Smooth muscle cell of the brain vasculature (primary cell): Measurements from ENCODE around the gene DIP2C.
A peak's percentile ranks its signal among the peaks of the same experiment; 100 is the strongest.
"Not testable (repeated sequence)": the region's sequence is repeated elsewhere in the genome, so short reads cannot be mapped to it uniquely, and the experiment has no call there.

Source experiments
- DNase-seq: peaks from one replicate; pipeline ENCODE4 v3.0.0-alpha.2; 2012; ENCODE audit warnings: low read depth, low spot score

Gene DIP2C

DNA sequence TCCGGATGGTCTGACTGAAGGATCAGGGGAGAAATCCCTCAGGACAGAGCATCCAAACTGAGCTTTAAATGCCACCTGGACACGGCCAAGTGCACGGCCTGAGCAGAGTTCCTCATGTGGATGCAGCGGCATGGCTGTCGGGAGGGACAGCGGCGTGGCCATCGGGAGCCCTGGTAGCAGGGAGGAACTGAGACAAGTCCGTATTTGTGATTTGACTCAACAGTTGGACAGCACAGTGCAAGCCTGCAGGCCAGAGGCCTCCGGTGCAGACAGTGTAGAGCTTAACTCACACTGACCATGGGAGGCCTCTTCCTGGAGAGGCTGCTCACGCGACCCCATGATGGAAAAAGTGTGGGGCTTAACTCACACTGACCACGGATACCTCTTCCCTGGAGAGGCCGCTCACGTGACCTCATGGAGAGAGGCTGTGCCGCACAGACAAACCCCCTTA lies 207.4 kb downstream of the DIP2C start:
- DNase-seq, result no peak

DNA sequence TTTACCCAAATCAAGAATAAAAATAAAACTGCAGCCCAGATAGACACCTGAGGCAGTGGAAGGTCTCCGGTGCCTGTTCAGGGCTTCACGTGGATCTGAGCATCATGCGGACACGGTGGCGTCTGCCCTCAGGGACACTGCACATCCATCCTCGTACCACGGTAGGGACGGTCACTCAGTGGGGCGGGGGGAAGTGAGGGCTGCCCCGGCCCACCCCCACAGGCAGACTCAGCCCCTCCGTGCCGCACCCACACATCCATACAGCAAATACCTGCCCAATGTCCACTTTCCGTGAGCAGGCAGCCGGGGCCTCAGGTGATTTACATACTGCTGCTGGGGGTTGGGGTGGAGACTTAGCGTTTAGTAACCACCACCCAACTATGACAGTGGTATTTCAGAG lies 207.8 kb downstream of the DIP2C start:
- DNase-seq, result no peak

DNA sequence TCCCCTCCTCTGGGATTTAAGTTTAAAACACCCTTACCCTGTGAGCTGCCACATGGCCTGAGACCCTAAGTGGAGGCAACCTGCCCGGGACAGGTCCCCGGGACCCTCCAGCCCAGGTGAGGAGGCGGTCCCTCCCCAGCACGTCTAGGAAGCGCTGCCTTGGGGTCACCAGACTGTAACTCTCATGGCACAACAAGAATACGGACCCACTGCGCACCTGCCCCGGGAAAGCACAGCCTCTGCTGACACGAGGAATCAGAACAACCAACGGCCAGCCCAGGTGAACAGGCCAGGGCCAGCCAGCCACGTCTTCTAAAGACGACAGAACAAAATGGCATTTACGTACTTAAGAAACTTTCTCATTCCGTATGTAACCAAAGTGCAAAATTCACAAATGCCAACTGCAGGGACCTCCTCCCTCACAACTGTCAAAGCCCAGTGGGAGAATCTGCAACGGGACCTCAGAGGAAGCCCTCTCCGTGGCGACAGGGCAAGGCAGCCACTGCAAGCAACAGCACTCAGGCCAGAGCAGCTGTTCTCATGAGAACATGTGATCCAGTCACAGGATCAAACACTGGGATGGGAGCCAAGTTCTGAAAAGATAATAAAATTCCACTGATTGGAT lies 208.4 kb downstream of the DIP2C start:
- no peak for DNase-seq

DNA sequence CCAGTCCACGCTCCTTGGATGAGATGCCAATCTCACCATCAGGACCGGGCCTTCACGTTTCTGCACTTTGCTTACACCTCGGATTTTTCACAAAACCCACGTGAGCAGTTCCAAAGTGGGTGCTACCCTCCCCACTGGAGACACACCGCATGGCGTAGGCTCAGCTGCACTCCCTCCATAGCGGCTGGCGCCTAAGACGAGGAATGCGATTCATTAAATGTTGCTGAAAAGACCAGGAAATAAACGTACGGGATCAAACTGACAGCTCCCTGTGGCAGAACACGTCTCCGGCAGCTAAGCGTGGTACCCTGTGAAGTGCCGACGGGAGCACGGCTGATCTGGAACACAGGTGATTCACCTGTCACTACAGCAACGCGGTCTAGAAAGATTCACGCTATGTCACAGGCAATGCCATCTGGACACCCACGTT lies 209.0 kb downstream of the DIP2C start:
- DNase-seq, result no peak

DNA sequence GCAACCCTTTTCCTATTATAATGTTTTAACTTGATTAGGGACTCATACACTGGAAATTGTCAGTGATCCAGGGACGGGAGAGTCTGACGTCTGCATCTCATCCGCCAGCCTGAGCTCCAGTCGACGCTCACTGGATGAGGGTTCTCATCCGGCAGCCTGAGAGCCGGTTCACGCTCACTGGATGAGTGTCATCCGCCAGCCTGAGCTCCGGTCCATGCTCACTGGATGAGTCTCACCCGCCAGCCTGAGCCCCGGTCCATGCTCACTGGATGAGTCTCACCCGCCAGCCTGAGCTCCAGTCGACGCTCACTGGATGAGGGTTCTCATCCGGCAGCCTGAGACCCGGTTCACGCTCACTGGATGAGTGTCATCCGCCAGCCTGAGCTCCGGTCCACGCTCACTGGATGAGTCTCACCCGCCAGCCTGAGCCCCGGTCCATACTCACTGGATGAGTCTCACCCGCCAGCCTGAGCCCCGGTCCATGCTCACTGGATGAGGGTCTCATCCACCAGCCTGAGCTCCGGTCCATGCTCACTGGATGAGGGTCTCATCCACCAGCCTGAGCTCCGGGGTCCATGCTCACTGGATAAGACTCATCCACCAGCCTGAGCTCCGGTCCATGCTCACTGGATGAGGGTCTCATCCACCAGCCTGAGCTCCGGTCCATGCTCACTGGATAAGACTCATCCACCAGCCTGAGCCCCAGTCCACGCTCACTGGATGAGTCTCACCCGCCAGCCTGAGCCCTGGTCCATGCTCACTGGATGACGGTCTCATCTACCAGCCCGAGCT lies 209.6 kb downstream of the DIP2C start:
- not testable (repeated sequence) for DNase-seq

DNA sequence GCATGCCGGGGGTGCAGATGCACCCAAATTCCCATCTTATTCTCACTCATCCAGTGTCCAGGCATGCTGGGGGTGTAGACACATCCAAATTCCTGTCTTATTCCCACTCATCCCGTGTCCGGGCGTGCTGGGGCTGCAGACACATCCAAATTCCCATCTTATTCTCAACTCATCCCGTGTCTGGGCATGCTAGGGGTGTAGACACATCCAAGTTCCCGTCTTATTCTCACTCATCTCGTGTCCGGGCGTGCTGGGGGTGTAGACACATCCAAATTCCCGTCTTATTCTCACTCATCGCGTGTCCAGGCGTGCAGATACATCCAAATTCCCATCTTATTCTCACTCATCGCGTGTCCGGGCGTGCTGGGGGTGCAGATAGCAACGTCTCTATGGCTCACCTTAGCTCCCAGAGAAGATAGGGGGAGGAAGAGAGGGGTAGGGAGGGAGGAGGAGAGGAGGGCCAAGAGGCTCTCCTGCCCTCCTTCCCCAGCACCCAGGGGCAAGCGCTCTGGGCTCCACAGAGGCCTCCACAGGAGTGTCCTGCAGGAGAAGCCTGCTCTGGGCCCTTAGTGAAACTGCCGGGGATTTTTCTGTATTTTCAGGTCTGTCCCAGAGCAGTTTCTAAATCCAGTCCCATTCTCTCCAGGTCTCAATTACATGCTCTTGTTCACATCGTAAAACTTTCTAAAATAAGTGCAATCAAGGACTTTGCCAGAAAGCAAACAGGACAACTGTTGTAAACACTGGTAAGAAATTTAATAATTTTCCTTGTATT lies 210.8 kb downstream of the DIP2C start:
- DNase-seq, result no peak

DNA sequence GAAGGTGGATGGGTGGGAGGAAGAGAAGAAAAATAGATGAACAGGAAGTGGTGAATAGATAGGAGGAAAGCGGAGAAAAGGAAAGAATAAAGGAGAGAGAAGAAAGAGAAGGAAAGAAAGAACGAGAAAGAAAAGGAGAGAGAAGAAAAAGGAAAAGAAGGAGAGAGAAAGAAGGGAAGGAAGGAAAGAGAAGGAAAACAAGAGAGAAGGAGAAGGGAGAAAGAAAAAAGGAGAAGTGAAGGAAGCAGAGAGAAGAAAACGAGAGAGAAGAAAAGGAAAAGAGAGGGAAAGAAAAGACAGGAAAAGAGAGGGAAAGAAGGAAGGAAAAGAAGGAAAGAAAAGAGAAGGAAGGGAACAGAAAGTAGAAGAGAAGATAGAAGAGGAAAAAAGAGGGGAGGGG lies 211.8 kb downstream of the DIP2C start:
- DNase-seq, result no peak

DNA sequence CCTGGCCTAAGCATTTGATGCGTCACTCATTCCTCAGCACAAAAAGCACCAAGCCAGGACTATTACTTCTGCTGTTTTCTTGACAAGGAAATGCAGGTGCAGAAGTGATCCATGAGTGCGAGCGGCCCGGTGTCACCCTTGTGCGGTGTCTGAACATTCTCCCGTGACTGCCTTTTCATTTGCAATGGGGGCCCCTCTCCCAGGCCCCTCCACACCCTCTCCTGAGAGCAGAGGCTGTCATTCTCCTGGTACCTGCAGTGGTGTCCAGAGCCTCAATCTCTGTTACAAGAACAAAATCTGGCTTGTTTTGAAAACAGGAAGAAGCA lies 213.1 kb downstream of the DIP2C start:
- DNase-seq, result no peak

DNA sequence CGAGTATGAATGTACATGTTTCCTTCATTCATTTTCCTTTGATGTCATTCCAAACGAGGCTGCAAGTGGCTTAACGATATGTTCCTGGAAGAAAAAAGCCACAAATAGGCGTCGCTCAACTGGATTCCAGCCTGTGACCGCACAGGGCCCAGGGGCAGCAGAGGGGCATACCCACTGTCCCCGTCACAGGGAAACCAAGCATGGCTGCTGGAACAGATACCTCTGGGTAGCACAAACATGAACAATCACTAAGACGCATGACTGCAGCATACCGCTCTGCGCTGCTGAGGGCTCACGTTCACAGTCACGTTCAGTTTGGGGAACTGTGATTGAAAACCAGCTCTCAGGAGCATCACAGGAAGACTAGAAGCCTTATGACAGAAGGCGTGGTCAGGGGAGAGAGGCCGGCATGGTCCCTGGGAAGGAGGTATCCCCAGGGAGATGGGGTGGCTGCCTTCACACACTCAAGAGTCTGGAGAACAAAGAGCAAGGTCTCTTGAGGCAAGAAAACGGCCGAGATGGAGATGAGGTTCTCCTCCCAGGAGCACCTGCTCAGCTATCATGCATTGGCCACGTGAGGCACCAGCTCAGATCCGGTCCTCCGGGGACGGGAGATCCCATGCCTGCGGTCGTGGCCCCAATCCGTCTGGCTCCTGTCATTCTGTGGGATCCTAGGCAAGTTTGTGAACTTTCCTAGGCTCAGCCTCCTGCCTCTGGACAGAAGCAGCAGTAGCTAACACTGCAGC lies 213.6 kb downstream of the DIP2C start:
- DNase-seq, result no peak

DNA sequence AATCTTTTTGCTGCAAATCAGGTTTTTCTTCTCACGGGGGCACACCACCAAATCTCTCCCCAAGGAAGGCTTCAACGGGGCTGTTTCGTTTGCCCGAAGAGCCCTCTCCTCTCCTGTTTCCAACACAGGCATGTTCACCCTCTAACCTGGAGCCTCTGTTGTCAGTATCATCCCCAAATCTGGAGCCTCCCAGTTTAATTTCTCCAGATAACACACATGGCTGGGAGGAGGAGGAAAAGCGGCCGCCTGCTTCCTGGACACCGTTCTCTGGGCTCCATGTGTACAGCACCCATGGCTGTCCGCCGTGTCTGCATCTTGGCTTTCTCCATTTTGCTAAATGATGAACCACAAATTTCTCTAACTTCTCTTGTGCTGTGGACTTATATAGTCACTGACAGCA lies 214.5 kb downstream of the DIP2C start:
- DNase-seq, result no peak

DNA sequence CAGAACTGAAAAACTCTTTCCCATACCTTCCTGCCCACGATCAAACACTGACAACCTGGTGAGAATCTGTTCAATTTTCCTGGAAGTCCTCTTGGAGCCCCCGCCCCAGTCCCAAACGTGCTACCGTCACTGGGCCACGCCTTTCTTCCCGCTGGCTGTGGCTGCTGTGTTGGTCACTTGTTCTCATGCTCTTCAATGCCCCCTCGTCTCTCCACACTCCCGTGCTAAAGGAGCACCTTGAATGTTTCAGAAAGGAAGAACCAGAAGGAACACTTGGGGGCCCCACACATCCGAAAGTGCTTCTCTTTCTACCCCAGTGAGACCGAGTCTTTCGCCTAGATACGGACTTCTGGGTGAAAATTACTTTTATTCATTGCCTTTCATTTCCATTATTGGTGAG lies 215.1 kb downstream of the DIP2C start:
- DNase-seq, result no peak

DNA sequence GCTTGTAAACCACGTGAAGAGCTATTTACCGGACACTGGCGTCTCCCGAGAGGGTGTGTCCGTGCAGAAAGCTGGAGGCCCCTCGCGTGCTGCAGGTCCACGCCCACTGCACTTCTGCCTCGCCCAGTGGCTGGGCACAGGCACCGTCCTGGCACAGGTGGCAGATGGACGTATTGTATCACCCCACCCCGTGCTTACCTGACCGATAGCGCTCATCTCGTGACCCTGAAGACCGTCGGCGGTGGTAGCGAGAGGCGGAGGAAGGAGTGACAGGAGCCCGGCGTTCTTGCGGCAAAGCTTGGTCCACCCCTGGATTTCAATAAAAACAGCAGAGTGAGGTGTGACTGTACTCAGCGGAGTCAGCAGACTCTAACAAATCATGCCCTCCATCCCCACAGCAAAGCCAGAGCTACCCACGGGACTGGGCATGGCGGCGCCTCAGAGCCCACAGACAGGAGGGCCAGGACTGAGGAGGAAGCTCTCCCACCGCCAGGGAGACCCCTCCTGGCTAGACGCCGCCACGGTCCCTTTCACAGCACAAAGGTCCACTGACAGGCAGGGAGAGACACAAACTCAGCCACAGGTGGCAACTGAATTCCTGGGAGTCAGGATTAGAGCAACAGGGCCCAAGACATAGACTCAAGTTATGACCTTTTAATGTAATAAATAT lies 217.1 kb downstream of the DIP2C start:
- no peak for DNase-seq

DNA sequence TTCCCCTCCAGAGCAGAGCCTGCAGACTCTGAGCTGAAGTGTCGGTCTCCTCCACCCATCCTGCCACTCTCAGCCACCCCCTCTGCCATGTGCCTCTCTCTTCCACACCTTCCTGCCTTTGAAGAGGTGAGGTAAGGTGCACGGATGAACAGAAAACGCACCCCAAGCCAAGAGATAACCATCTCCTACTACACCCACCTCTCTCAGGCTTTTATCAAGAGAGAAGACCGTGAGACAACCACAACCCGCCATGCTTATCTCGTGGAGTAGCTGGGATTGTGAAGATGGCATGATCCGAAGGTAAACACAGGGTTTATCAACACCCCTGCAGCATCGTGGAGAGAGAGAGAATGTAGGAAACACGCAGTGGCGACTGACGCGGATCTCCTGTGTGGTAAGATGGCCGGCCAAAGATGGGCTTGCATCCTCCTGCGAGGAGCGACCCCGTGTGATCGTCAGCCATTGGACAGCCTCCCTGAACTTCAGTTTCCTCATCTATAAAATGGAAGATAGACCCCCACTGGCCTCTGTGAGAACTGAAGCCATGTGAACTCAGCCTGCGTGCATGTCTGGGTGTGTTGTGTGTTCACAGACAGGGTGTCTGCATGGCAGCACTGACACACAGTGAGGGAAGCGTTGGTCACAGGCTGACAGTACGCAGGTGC lies 219.0 kb downstream of the DIP2C start:
- DNase-seq, result no peak

DNA sequence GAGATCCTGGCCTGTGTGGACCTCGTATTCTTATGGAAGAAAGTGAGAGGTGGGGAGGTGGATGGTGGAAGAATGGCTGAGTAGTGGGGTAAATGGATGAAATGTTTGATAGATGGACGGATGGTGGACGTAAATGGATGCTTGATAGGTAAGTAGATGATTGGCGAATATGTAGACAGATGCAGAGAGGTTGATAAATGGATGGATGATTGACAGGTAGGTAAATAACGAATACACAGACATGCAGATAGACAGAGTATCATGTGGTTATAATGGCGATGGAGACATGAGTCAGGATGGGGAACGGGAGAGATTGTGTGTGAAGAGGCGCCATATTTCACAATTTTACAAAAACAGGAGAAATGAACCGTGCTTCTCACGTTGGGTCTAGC lies 219.5 kb downstream of the DIP2C start:
- DNase-seq, result no peak

DNA sequence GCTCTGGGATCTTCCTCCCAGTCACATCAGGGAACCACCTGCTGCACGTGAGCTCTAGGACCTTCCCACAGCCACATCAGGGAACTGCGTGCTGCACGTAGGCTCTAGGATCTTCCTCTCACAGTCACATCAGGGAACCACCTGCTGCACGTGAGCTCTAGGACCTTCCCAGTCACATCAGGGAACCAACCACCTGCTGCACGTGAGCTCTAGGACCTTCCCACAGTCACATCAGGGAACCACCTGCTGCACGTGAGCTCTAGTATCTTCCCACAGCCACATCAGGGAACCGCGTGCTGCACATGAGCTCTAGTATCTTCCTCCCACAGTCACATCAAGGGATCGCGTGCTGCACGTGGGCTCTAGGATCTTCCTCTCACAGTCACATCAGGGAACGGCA lies 229.7 kb downstream of the DIP2C start:
- no peak for DNase-seq

DNA sequence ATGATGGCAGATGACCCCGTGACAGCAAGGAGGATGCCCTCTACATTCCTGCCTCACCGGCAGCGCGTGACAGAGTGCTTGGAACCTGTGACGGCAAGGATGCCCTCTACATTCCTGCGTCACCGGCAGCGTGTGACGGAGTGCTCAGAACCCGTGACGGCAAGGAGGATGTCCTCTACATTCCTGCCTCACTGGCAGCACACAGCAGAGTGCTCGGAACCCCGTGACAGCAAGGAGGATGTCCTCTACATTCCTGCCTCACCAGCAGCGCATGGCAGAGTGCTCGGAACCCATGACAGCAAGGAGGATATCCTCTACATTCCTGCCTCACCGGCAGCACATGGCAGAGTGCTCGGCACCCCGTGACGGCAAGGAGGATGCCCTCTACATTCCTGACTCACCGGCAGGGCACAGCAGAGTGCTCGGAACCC lies 231.0 kb downstream of the DIP2C start:
- DNase-seq, result no peak

DNA sequence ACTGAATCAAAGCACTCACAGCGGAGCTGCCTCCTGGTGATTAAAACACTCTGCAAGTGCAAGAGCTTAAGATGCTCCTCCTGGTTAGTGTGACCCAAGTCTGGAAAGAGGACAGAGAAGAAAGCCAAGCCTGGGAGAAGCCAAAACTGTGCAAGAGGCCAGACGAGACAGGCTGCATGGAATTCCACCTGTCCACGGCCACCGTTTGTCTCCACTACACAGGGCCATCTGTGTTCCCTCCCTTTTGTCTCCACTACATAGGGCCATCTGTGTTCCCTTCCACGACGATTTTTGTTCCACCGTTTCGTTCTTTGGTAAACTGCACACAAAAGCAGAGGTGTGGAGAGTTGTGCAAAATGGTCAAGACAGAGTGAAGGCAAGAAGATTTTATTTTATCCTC lies 233.0 kb downstream of the DIP2C start:
- no peak for DNase-seq

DNA sequence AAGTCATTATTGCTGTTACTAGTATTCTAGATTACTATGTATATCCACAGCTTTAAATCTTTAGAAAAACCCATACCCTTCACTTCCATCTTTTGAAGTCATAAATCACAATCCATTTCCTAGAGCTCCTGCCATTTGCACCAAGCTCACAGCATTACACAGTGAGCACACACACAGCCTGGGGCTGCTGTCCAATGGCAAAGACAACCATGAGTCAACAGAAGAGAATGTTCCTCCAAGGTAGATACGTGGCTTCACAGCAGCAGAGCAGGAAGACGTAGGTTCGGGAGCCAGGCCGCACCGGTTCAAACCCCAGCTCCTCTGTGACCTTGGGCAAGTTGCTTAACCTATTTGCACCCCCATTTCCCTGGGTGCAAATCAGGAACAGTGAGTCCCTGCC lies 234.6 kb downstream of the DIP2C start:
- peak; percentile 50 for DNase-seq

DNA sequence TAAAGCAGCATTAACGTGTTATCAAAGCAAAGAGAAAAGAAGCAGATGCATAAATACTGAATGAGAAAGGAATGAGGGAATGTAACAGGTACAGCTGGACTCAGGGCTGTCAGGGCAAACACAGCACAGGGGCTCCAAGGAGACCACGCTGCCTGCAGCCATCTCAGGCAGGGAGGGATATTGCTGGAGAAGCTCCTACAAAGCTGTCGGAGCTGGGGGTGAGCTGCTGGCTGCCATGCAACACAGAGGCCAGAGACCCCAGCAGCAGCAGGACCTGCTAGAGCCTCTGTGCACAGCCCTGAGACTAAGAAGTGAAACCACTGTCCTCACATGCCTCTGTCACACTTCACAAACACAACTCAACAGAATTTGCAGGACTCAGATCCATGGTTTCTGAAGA lies 235.8 kb downstream of the DIP2C start:
- no peak for DNase-seq

DNA sequence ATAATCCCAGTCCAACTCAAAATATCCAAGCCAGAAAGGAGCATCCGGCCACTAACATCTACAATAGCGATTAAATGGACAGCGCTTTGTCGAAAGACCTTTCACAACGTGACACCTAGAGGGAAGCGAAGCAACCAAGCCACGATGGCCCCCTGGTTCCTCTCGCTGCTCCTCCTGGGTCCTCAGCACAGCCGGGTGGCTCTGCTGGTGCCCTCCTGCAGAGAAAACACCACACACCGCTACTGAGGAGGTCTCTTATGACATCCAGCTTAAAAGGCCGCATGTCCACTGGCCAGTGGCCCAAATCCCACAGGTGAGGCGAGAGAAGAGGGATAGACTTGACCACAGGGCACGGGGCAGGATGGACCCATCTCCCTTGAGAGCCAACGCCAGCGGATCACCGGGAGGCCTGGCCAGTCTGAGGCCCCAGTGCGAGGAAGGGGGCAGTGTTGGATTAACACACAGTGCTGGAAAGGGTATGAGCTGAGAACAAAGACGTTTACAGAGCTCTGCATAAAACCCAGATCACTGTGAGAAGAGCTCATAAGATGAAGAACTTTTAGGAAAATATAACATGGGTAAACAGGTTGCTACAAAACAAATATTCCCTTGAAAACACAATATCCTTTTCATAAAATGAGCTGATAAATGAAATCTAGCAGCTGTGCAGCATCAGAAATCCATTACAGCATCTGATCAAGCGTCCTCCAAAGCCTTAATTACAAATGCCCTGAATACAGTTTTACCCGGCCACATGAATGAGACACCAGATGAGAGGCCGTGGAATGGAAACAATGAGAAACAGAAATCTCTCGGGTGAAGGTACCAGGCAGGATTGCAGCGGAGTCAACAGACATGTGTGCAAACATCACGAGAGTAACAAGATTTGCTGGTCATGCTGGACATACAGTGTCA lies 236.7 kb downstream of the DIP2C start:
- DNase-seq, result no peak
